GM18868 (cell line): ENCODE results near the gene VASN.

Source experiments
- ATAC-seq: cut with Tn5 transposase; IDR thresholded peaks from one replicate; pipeline ENCODE4 v1.9.1; 2021; ENCODE audit warnings: mild to moderate bottlenecking, moderate library complexity; ENCODE audit not compliant: unreplicated experiment

VASN gene

GRCh38 chr16:4419402-4419959, 47.8 kb downstream of the VASN start:
- no peak for ATAC-seq

GRCh38 chr16:4420505-4421105, 49.0 kb downstream of the VASN start:
- ATAC-seq, result no peak

- peak; percentile 85 for ATAC-seq
Observed at GRCh38 chr16:4425378-4426020, 53.9 kb downstream of the VASN start, which contains the start of gene DNAJA3. Gene DNAJA3, plus strand, starts transcription at chr16:4425868. Its CDS starts 14 bp downstream, at chr16:4425882.

- peak; percentile 27 for ATAC-seq
Observed at GRCh38 chr16:4426021-4426684, 54.5 kb downstream of the VASN start.

GRCh38 chr16:4426722-4427372, 55.2 kb downstream of the VASN start:
- ATAC-seq, result no peak

- ATAC-seq, result no peak
Observed at GRCh38 chr16:4428500-4428899, 56.9 kb downstream of the VASN start.

- ATAC-seq, result no peak
Observed at GRCh38 chr16:4431023-4431422, 59.4 kb downstream of the VASN start.
